HCT116 (cell line): ENCODE data around the gene CDH13. TPM values are rescaled to one million over a fixed set of nuclear protein-coding genes. Genes with fewer than 3 reads are reported as not detected.

Source experiments
- ATAC-seq: fragments of 200-7000 bp; cut with Tn5 transposase; 2 replicates; pipeline ENCODE4 v1.9.1; 2020; ENCODE audit warnings: mild to moderate bottlenecking, moderate library complexity
- BruUV-seq: library from RNA; stranded (reverse); fragments of 400-500 nt; replicated peaks from 2 replicates; lab custom pipeline; 2021; lab: Mats Ljungman, UMichigan
- CTCF ChIA-PET: fragments of 300-600 bp; sonication (Branson Sonifier 250); formaldehyde crosslinking; loops from one replicate; lab custom pipeline; 2021; ENCODE audit warnings: antibody characterized with exemption; lab: Charles Lee
- POLR2A ChIA-PET: fragments of 300-600, 350-600 bp; sonication (Branson Sonifier 250); formaldehyde crosslinking; loops from one replicate; lab custom pipeline; 2021; ENCODE audit warnings: antibody characterized with exemption; lab: Charles Lee
- RAD21 ChIA-PET, 2 experiments: fragments of 300-600 bp; sonication (Branson Sonifier 250); formaldehyde crosslinking; loops; one replicate each; lab custom pipeline; 2023; ENCODE audit warnings: low total read pairs in 2 of 2; ENCODE audit not compliant: uncharacterized antibody in 2 of 2, unreplicated experiment in 2 of 2, low non-redundant PET in 1 of 2; lab: Charles Lee
- DNase-seq: peaks from one replicate; pipeline ENCODE4 v3.0.0-alpha.2; 2010; ENCODE audit warnings: low read depth, low spot score
- H2AFZ ChIP-seq: fragments of 200-600 bp; shearing (Covaris generic), sonication (generic); 2 replicates; pipeline ENCODE4 v1.6.1; 2017; ENCODE audit warnings: low read depth, mixed run types, mixed read lengths, antibody characterized with exemption, low read length; ENCODE audit not compliant: poor library complexity, severe bottlenecking
- H3K27ac ChIP-seq: 2 replicates; pipeline ENCODE4 v1.5.1; 2012; ENCODE audit warnings: low read depth, low read length
- H3K27me3 ChIP-seq: fragments of 200-600 bp; sonication (generic); 2 replicates; pipeline ENCODE4 v1.6.1; 2016; ENCODE audit warnings: mixed run types, low read length, mixed read lengths; ENCODE audit not compliant: insufficient read depth
- H3K36me3 ChIP-seq, 2 experiments: fragments of 200-500 bp in 1 of 2; fragments of 200-600 bp in 1 of 2; sonication (Bioruptor generic) in 1 of 2; sonication (generic) in 1 of 2; 2 replicates each; pipeline versions ENCODE4 v1.5.1 to v1.6.1; 2014 to 2016; ENCODE audit warnings: low read length in 2 of 2, inconsistent platforms in 1 of 2, mixed read lengths in 1 of 2, mixed run types in 1 of 2; ENCODE audit not compliant: insufficient read depth in 2 of 2, control insufficient read depth in 1 of 2
- H3K4me1 ChIP-seq, 2 experiments: fragments of 200-600 bp in 1 of 2; sonication (generic) in 1 of 2; 2 replicates each; pipeline versions ENCODE4 v1.5.1 to v1.6.1; 2012 to 2017; ENCODE audit warnings: low read length in 2 of 2, inconsistent platforms in 1 of 2, mild to moderate bottlenecking in 1 of 2, mixed read lengths in 1 of 2, mixed run types in 1 of 2, moderate library complexity in 1 of 2; ENCODE audit not compliant: insufficient read depth in 2 of 2, control insufficient read depth in 1 of 2
- H3K4me2 ChIP-seq: fragments of 200-600 bp; sonication (generic); 2 replicates; pipeline ENCODE4 v1.6.1; 2017; ENCODE audit warnings: mixed run types, low read length, mixed read lengths
- H3K4me3 ChIP-seq, 2 experiments: fragments of 200-600 bp in 1 of 2; sonication (generic) in 1 of 2; replicated peaks in 1 of 2; 2 replicates each; pipeline ENCODE4 v1.5.1; 2011 to 2016; ENCODE audit warnings: low read length in 2 of 2, control low read depth in 1 of 2, low read depth in 1 of 2, mild to moderate bottlenecking in 1 of 2, mixed read lengths in 1 of 2, mixed run types in 1 of 2
- H3K79me2 ChIP-seq: fragments of 200-600 bp; sonication (generic); 2 replicates; pipeline ENCODE4 v1.6.1; 2017; ENCODE audit warnings: mild to moderate bottlenecking, mixed run types, low read length, moderate library complexity, mixed read lengths; ENCODE audit not compliant: insufficient read depth
- H3K9ac ChIP-seq: fragments of 200-600 bp; sonication (generic); 2 replicates; pipeline ENCODE4 v1.6.1; 2016; ENCODE audit warnings: low read length, mixed read lengths
- H3K9me2 ChIP-seq: fragments of 200-600 bp; sonication (generic), shearing (Covaris generic); 2 replicates; pipeline ENCODE4 v1.6.1; 2017; ENCODE audit warnings: mixed run types, mild to moderate bottlenecking, moderate library complexity; ENCODE audit not compliant: insufficient read depth
- H3K9me3 ChIP-seq, 2 experiments: fragments of 200-500 bp in 1 of 2; fragments of 200-600 bp in 1 of 2; sonication (Bioruptor generic) in 1 of 2; sonication (generic) in 1 of 2; 2 replicates each; pipeline ENCODE4 v1.6.1; 2014 to 2017; ENCODE audit warnings: low read length in 2 of 2, mixed read lengths in 2 of 2, inconsistent platforms in 1 of 2, low read depth in 1 of 2, mild to moderate bottlenecking in 1 of 2, mixed run types in 1 of 2, moderate library complexity in 1 of 2; ENCODE audit not compliant: control insufficient read depth in 1 of 2, insufficient read depth in 1 of 2
- H4K20me1 ChIP-seq: fragments of 200-600 bp; sonication (generic), shearing (Covaris generic); 2 replicates; pipeline ENCODE4 v1.6.1; 2017; ENCODE audit warnings: mixed run types, mild to moderate bottlenecking, moderate library complexity; ENCODE audit not compliant: insufficient read depth
- EZH2 ChIP-seq: fragments of 200-600 bp; sonication (generic); IDR thresholded peaks from 2 replicates; pipeline ENCODE4 v1.6.1; 2017; ENCODE audit warnings: antibody characterized with exemption, mixed run types
- EZH2phosphoT487 ChIP-seq: fragments of 200-600 bp; IDR thresholded peaks from 2 replicates; pipeline ENCODE4 v1.6.1; 2018; ENCODE audit warnings: antibody characterized with exemption, borderline replicate concordance
- FOSL1 ChIP-seq: IDR thresholded peaks from 2 replicates; pipeline ENCODE4 v1.6.1; 2012; ENCODE audit warnings: low read depth
- JUND ChIP-seq: IDR thresholded peaks from 2 replicates; pipeline ENCODE4 v1.6.1; 2012
- SRF ChIP-seq: IDR thresholded peaks from 2 replicates; pipeline ENCODE4 v1.6.1; 2012; ENCODE audit warnings: low read depth
- intact Hi-C: fragments of 100-400 bp; cut with micrococcal nuclease; formaldehyde crosslinking; loops from 2 replicates; pipeline ENCODE4 v1.10.0; 2022
- total RNA-seq: library from RNA; stranded (reverse); gene quantifications from one replicate; pipeline ENCODE4 v1.2.1, GENCODE V29; 2021; ENCODE audit not compliant: unreplicated experiment
- TF ChIP-seq, protein P1 (sequence below): IDR thresholded peaks from 2 replicates; pipeline ENCODE4 v1.6.1; 2011; ENCODE audit warnings: mild to moderate bottlenecking, low read length, moderate library complexity; ENCODE audit not compliant: insufficient replicate concordance; ENCODE audit errors: extremely low read depth
- TF ChIP-seq, protein P2 (sequence below), 3 experiments: fragments of 200-600 bp in 1 of 3; sonication (generic) in 1 of 3; IDR thresholded peaks in 2 of 3; conservative IDR thresholded peaks in 1 of 3; 2 replicates each; pipeline ENCODE4 v1.5.1; 2012 to 2017; ENCODE audit warnings: low read depth in 2 of 3, low read length in 2 of 3, antibody characterized with exemption in 1 of 3, borderline replicate concordance in 1 of 3, control low read depth in 1 of 3, mild to moderate bottlenecking in 1 of 3, mixed read lengths in 1 of 3, mixed run types in 1 of 3, moderate library complexity in 1 of 3; ENCODE audit not compliant: insufficient read depth in 1 of 3

CDH13 gene
- total RNA-seq, 1 experiment from 2014 or later: not detected

DNA sequence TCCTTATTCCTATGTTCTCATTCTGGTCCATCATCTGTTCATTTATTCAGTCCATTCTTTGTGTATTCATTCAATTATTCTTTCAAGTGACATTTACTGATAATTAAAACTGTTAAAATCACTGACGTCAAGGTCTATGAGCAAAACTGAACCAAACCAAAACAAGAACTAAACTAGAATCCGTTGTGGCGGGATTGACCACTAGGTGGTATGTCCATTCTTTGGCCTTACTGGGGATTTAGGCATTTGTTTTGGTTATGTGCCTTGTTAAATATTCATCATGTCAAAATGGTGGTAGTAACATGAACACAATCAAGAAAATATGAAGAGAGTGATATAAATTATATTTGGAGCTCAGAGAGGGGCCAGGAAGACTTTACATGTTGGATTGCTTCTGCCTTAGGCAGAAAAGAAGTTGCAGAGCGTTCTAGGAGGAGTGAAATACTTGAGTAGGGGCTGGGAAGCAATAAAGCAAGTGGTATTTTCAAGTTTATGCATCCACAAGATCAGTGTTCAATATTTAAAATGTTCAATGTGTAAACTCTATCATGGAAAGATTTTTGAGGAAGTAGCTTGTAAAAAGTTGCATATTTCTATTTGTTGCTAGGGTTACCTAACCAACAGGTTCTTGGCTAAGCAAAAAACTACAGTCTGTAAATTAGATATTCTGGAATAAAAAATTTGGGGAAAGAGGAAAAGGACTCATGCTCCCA, 129.0 kb downstream of the CDH13 start:
- CTCF ChIA-PET: no interaction called here
- no peak overlapping the region for H3K4me2 ChIP-seq
- no peak overlapping the region for H3K9ac ChIP-seq
- intact Hi-C loops: no loop called here
- H2AFZ ChIP-seq: no peak overlapping the region
- H3K36me3 ChIP-seq: no peaks in the 10 kb centered on the region
- no TSS peak for BruUV-seq
- H3K4me3 ChIP-seq: no peak overlapping the region
- no peaks in the 10 kb centered on the region for H3K27me3 ChIP-seq
- ATAC-seq (no peak), DNase-seq (no peak)
- TF ChIP-seq, protein P1, sequence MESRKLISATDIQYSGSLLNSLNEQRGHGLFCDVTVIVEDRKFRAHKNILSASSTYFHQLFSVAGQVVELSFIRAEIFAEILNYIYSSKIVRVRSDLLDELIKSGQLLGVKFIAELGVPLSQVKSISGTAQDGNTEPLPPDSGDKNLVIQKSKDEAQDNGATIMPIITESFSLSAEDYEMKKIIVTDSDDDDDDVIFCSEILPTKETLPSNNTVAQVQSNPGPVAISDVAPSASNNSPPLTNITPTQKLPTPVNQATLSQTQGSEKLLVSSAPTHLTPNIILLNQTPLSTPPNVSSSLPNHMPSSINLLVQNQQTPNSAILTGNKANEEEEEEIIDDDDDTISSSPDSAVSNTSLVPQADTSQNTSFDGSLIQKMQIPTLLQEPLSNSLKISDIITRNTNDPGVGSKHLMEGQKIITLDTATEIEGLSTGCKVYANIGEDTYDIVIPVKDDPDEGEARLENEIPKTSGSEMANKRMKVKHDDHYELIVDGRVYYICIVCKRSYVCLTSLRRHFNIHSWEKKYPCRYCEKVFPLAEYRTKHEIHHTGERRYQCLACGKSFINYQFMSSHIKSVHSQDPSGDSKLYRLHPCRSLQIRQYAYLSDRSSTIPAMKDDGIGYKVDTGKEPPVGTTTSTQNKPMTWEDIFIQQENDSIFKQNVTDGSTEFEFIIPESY: no peak
- TF ChIP-seq EZH2phosphoT487 (no peak), JUND (no peak), SRF (no peak), EZH2 (no peak), FOSL1 (no peak)
- TF ChIP-seq, protein P2, sequence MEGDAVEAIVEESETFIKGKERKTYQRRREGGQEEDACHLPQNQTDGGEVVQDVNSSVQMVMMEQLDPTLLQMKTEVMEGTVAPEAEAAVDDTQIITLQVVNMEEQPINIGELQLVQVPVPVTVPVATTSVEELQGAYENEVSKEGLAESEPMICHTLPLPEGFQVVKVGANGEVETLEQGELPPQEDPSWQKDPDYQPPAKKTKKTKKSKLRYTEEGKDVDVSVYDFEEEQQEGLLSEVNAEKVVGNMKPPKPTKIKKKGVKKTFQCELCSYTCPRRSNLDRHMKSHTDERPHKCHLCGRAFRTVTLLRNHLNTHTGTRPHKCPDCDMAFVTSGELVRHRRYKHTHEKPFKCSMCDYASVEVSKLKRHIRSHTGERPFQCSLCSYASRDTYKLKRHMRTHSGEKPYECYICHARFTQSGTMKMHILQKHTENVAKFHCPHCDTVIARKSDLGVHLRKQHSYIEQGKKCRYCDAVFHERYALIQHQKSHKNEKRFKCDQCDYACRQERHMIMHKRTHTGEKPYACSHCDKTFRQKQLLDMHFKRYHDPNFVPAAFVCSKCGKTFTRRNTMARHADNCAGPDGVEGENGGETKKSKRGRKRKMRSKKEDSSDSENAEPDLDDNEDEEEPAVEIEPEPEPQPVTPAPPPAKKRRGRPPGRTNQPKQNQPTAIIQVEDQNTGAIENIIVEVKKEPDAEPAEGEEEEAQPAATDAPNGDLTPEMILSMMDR (IDR thresholded peaks at IDR 0.05 in 2 of 3, conservative IDR thresholded peaks at IDR 0.05 in 1 of 3; ENCODE audit: borderline replicate concordance in 1 of 3, insufficient read depth in 1 of 3, low read depth in 2 of 3, low read length in 2 of 3): peak in 2 of 3 experiments; percentile 26 to 44; a peak in 4 of 6 replicates
- POLR2A ChIA-PET: no interaction called here
- H3K79me2 ChIP-seq: no peaks in the 10 kb centered on the region
- H3K4me1 ChIP-seq: no peaks in the 10 kb centered on the region
- H3K9me2 ChIP-seq: no peaks in the 10 kb centered on the region
- RAD21 ChIA-PET: no interaction called here
- H4K20me1 ChIP-seq: no peaks in the 10 kb centered on the region
- no peak overlapping the region for H3K27ac ChIP-seq
- no peaks in the 10 kb centered on the region for H3K9me3 ChIP-seq
